ENCODE measurements around the gene PTPRN2. TPM values are rescaled to one million over a fixed set of nuclear protein-coding genes. Genes with fewer than 3 reads are reported as not detected.
A peak's percentile ranks its signal among the peaks of the same experiment; 100 is the strongest.

The PTPRN2 gene
- total and polyA plus RNA-seq, 2 donors from 2014 or later: 4.8 to 6.2 TPM

- DNase-seq (peak in 1 of 5 donors; percentile 39), FAIRE-seq (no peak)
- Histone ChIP-seq H3K36me3 (ENCODE audit: control insufficient read depth in 2 of 3, insufficient read depth in 3 of 3, low read length in 3 of 3) (no peaks in the 10 kb centered on the region), H3K27ac (ENCODE audit: low read depth in 2 of 2, low read length in 2 of 2) (no peak overlapping the region), H3K4me1 (ENCODE audit: control insufficient read depth in 2 of 3, insufficient read depth in 2 of 3, low read depth in 1 of 3, low read length in 3 of 3) (no peaks in the 10 kb centered on the region), H3K9ac (ENCODE audit: low read length in 3 of 3) (no peak overlapping the region), H3K9me3 (ENCODE audit: control insufficient read depth in 2 of 3, insufficient read depth in 1 of 3, low read length in 3 of 3) (peaks cover 0 to 2% (median 0%) of the 10 kb centered on the region in 3 donors), H3K27me3 (ENCODE audit: control insufficient read depth, insufficient read depth, low read length) (peaks cover 2% of the 10 kb centered on the region), H3K4me3 (ENCODE audit: low read length in 3 of 3) (no peak overlapping the region)
- TF ChIP-seq CTCF (IDR thresholded peaks at IDR 0.05; ENCODE audit: borderline replicate concordance, extremely low read depth, insufficient read depth): no peak
- intact Hi-C loops (cut with DNase I): no loop called here
Measured at GRCh38 chr7:157634401-157635147, 953.0 kb downstream of the PTPRN2 start.

GRCh38 chr7:157633465-157634185, 954.0 kb downstream of the PTPRN2 start:
- peak in 1 of 5 donors; percentile 29 for DNase-seq
- Histone ChIP-seq H3K27me3 (ENCODE audit: control insufficient read depth, insufficient read depth, low read length) (peaks cover 2% of the 10 kb centered on the region), H3K27ac (ENCODE audit: low read depth in 2 of 2, low read length in 2 of 2) (no peak overlapping the region), H3K36me3 (ENCODE audit: control insufficient read depth in 2 of 3, insufficient read depth in 3 of 3, low read length in 3 of 3) (no peaks in the 10 kb centered on the region), H3K9ac (ENCODE audit: low read length in 3 of 3) (no peak overlapping the region), H3K4me3 (ENCODE audit: low read length in 3 of 3) (no peak overlapping the region), H3K4me1 (ENCODE audit: control insufficient read depth in 2 of 3, insufficient read depth in 2 of 3, low read depth in 1 of 3, low read length in 3 of 3) (no peaks in the 10 kb centered on the region), H3K9me3 (ENCODE audit: control insufficient read depth in 2 of 3, insufficient read depth in 1 of 3, low read length in 3 of 3) (no peaks in the 10 kb centered on the region)
- intact Hi-C loops (cut with DNase I): no loop called here
- FAIRE-seq: no peak
- no peak for TF ChIP-seq CTCF (IDR thresholded peaks at IDR 0.05; ENCODE audit: borderline replicate concordance, extremely low read depth, insufficient read depth)

- FAIRE-seq (no peak), DNase-seq (no peak)
- intact Hi-C loops (cut with DNase I): no loop called here
Measured at GRCh38 chr7:157630301-157630853, 957.2 kb downstream of the PTPRN2 start.

More at GRCh38 chr7:157630301-157630853, 957.2 kb downstream of the PTPRN2 start:
- TF ChIP-seq CTCF (IDR thresholded peaks at IDR 0.05; ENCODE audit: borderline replicate concordance, extremely low read depth, insufficient read depth): no peak
- Histone ChIP-seq H3K27me3 (ENCODE audit: control insufficient read depth, insufficient read depth, low read length) (peaks cover 2% of the 10 kb centered on the region), H3K36me3 (ENCODE audit: control insufficient read depth in 2 of 3, insufficient read depth in 3 of 3, low read length in 3 of 3) (no peaks in the 10 kb centered on the region), H3K9ac (ENCODE audit: low read length in 3 of 3) (no peak overlapping the region), H3K27ac (ENCODE audit: low read depth in 2 of 2, low read length in 2 of 2) (no peak overlapping the region), H3K4me3 (ENCODE audit: low read length in 3 of 3) (no peak overlapping the region), H3K9me3 (ENCODE audit: control insufficient read depth in 2 of 3, insufficient read depth in 1 of 3, low read length in 3 of 3) (no peaks in the 10 kb centered on the region), H3K4me1 (ENCODE audit: control insufficient read depth in 2 of 3, insufficient read depth in 2 of 3, low read depth in 1 of 3, low read length in 3 of 3) (no peaks in the 10 kb centered on the region)

All from kidney (tissue), 14 donors.